OCI-LY7 (cell line): ENCODE results near the gene HSD11B1L.

Experiments
- EZH2phosphoT487 ChIP-seq: fragments of 200-600 bp; sonication (generic); IDR thresholded peaks from 2 replicates; pipeline ENCODE4 v1.6.1; 2018; ENCODE audit warnings: low read depth, borderline replicate concordance, mild to moderate bottlenecking, mixed run types, antibody characterized with exemption, low read length, moderate library complexity, mixed read lengths
- TF ChIP-seq, protein P1 (sequence below): fragments of 200-600 bp; sonication (generic); conservative IDR thresholded peaks from 2 replicates; pipeline ENCODE4 v1.5.1; 2014; ENCODE audit warnings: mild to moderate bottlenecking, antibody characterized with exemption, low read length, moderate library complexity, mixed read lengths

GRCh38 chr19:5655412-5655811 lies 25.4 kb upstream of the HSD11B1L start:
- TF ChIP-seq, protein P1, sequence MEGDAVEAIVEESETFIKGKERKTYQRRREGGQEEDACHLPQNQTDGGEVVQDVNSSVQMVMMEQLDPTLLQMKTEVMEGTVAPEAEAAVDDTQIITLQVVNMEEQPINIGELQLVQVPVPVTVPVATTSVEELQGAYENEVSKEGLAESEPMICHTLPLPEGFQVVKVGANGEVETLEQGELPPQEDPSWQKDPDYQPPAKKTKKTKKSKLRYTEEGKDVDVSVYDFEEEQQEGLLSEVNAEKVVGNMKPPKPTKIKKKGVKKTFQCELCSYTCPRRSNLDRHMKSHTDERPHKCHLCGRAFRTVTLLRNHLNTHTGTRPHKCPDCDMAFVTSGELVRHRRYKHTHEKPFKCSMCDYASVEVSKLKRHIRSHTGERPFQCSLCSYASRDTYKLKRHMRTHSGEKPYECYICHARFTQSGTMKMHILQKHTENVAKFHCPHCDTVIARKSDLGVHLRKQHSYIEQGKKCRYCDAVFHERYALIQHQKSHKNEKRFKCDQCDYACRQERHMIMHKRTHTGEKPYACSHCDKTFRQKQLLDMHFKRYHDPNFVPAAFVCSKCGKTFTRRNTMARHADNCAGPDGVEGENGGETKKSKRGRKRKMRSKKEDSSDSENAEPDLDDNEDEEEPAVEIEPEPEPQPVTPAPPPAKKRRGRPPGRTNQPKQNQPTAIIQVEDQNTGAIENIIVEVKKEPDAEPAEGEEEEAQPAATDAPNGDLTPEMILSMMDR: no peak
- no peak for TF ChIP-seq EZH2phosphoT487
